PC-3 (cell line): ENCODE measurements around the gene DHX58.

Experiments
- CTCF ChIP-seq: fragments of 300-600 bp; sonication (generic); conservative IDR thresholded peaks from 2 replicates; pipeline ENCODE4 v1.5.1; 2017; ENCODE audit warnings: antibody characterized with exemption, low read depth, mild to moderate bottlenecking, low read length
- EZH2phosphoT487 ChIP-seq: fragments of 300-600 bp; sonication (generic); IDR thresholded peaks from 2 replicates; pipeline ENCODE4 v1.6.1; 2018; ENCODE audit warnings: mild to moderate bottlenecking, antibody characterized with exemption, low read length, borderline replicate concordance

GRCh38 chr17:42118545-42118944, 6.0 kb upstream of the DHX58 start:
- TF ChIP-seq CTCF (no peak), EZH2phosphoT487 (no peak)
